ENCODE measurements around the gene ZNG1A.

DNA sequence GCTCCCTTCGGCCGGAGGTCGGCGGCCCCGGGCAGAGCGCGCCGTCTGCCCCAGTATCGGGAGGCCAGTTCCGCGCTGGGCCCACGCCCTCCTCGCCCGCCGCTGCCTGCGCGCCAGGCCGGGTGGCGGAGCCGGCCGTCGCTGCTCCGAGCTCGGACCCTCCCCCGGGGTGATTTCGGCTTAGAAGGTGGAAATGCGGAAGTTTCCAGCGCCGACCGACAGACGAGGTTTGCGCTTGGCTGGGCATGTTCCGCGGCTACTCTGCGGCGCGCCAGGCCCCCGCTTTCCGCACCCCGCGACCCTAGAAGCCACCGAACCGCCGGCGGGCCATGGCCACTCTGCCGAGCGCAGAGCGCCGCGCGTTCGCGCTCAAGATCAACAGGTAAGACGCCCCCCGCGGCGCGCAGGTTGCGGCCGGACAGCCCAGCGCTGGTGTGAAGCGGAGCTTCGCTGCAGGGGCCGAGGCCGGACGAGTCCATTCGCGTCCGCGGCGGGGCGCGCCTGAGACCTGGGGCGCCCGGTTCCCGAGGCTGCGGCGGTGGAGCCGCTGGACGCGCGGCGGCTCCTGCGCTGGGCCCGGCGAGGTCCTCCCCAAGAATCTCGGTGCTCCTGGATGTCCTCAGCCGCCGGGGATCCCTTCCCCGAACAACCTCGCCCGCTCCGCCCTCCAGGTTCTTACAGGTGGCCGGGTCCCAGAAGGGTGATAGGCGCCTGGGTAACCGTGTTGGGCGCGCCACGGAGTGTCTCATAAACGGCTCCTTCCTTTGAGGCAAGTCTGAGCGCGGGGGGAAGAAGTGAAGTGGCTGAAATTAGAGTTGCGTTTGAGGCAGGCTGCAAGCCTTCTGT lies 36.0 kb upstream of the ZNG1A start, which contains the start of gene DOCK8:
- TF ChIP-seq POLR2A (IDR thresholded peaks at IDR 0.05; ENCODE audit: low read depth, low read length) = peak; percentile 66
- no peak; the same call in 1 of the 2 replicates for TF ChIP-seq POLR2AphosphoS5 (IDR thresholded peaks at IDR 0.05; ENCODE audit: low read depth, low read length)
